HL-60 (cell line): ENCODE measurements around the gene TSTD2.

Source experiments
- DNase-seq, 2 experiments: peaks; one replicate each; pipeline ENCODE4 v3.0.0-alpha.2; 2010 to 2020; ENCODE audit warnings: low read depth in 1 of 2, low spot score in 1 of 2
- H3K27ac ChIP-seq: fragments of 250-450 bp; sonication (Bioruptor Pico); replicated peaks from 2 replicates; pipeline ENCODE4 v1.5.1; 2020; ENCODE audit warnings: mild to moderate bottlenecking, moderate library complexity
- H3K27me3 ChIP-seq: fragments of 250-450 bp; sonication (Bioruptor Pico); 2 replicates; pipeline ENCODE4 v1.5.1; 2021; ENCODE audit warnings: mild to moderate bottlenecking, moderate library complexity; ENCODE audit not compliant: insufficient read depth, poor library complexity, severe bottlenecking
- H3K4me3 ChIP-seq: replicated peaks from 2 replicates; pipeline ENCODE4 v1.5.1; 2011; ENCODE audit warnings: mild to moderate bottlenecking, control low read depth, low read length; ENCODE audit not compliant: insufficient read depth
- CTCF ChIP-seq: IDR thresholded peaks from one replicate; pipeline ENCODE4 v1.5.1; 2011; ENCODE audit warnings: low read length, control low read depth, inconsistent platforms; ENCODE audit not compliant: insufficient read depth
- GABPA ChIP-seq: IDR thresholded peaks from 2 replicates; pipeline ENCODE4 v1.6.1; 2012; ENCODE audit warnings: low read depth
- POLR2AphosphoS5 ChIP-seq: IDR thresholded peaks from 2 replicates; pipeline ENCODE4 v1.6.1; 2012; ENCODE audit warnings: low read depth
- REST ChIP-seq: IDR thresholded peaks from 2 replicates; pipeline ENCODE4 v1.6.1; 2012; ENCODE audit warnings: low read depth; ENCODE audit not compliant: insufficient replicate concordance
- SPI1 ChIP-seq: IDR thresholded peaks from 2 replicates; pipeline ENCODE4 v1.6.1; 2012; ENCODE audit warnings: low read depth, mild to moderate bottlenecking, borderline replicate concordance

TSTD2 gene

DNA sequence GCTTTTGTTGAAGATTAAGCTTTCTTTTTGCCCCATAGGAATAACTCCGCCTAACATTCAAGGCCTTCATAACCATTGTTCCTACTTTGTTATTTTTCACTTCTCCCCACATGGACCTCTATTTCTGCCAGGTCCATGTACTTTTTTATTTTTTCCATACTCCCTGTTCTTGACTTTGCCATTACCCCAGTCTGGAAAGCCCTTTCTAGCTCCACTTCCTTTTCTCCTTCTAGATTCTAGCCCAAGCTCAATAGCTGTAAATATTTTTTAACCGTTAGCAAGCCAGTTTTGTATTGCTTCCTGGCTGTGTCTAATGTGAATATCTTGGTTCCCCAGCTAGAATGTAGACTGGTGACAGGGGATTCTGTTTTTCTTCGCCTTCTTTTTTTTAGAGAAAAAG is 26.6 kb upstream of the TSTD2 start:
- TF ChIP-seq POLR2AphosphoS5 (no peak), SPI1 (peak; percentile 13; the same call in 1 of the 2 replicates), REST (no peak), CTCF (no peak)
- Histone ChIP-seq H3K27ac (peak overlapping the region; percentile 31), H3K4me3 (no peak overlapping the region), H3K27me3 (no peaks in the 10 kb centered on the region)
- DNase-seq, result no peak

DNA sequence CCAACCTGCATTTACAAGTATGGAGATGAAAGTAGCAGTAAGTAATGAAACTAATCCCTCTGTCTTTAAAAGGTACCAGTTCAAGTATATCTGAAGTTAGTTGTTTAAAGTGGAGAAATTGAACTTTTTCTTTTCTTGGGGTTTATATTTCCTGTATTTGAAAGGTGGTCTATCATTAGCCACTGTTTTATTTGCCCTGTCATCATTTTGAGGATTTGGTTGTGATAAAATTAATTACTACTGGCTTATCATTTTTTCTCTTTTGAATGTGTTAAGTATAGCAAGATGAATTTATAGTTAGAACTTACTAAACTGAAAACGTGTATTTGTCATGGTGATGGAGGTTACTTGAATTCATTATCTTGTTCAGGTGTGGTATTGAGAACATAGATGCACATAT is 25.5 kb upstream of the TSTD2 start:
- TF ChIP-seq GABPA (no peak), REST (no peak), SPI1 (no peak), CTCF (no peak), POLR2AphosphoS5 (no peak)
- no peaks in the 10 kb centered on the region for H3K27me3 ChIP-seq
- no peak overlapping the region for H3K27ac ChIP-seq
- no peak overlapping the region for H3K4me3 ChIP-seq
- DNase-seq, result no peak

DNA sequence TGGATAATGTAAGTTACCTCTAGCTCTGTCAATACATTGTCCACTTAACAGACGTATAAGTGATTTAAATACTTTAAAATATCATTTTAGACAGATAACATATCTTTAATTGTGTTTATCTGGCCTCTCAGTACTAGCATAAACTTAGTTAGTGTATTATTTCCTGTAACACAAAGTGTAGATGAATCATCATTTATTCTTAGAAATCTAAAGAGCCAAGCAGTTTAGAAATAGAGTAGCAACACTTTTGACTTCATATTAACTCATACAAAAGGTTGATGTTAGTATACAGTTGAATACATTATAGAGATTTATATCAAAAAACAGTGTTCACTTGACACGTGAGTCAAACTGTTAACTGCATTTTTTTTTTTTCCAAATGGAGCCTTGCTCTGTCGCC is 18.5 kb upstream of the TSTD2 start:
- DNase-seq, result no peak
- Histone ChIP-seq H3K4me3 (no peak overlapping the region), H3K27me3 (no peaks in the 10 kb centered on the region), H3K27ac (no peak overlapping the region)
- TF ChIP-seq GABPA (no peak), SPI1 (no peak), CTCF (no peak), POLR2AphosphoS5 (no peak), REST (no peak)
